T-cell (primary cell): ENCODE measurements around the gene PIGT. TPM values are rescaled to one million over a fixed set of nuclear protein-coding genes. Genes with fewer than 3 reads are reported as not detected.

Source experiments
- ATAC-seq, 4 experiments: fragments of 200-7000 bp in 3 of 4; fragments of 150-1000 bp in 1 of 4; cut with Tn5 transposase; replicated peaks in 1 of 4; 1 replicate in 3 of 4; 2 replicates in 1 of 4; pipeline ENCODE4 v1.10.0; 2021; ENCODE audit warnings: moderate library complexity in 3 of 4, mild to moderate bottlenecking in 2 of 4, moderate number of reproducible peaks in 1 of 4
- CTCF ChIA-PET, 2 donors: fragments of 300-600 bp; sonication (Branson Sonifier 250); formaldehyde crosslinking; loops; one replicate each; lab custom pipeline; 2022; ENCODE audit warnings: antibody characterized with exemption in 2 of 2; lab: Charles Lee
- POLR2A ChIA-PET, 2 donors: fragments of 300-600 bp; sonication (Branson Sonifier 250); formaldehyde crosslinking; loops; one replicate each; lab custom pipeline; 2022; ENCODE audit warnings: antibody characterized with exemption in 2 of 2; lab: Charles Lee
- DNase-seq, 35 experiments: peaks; one replicate each; pipeline versions ENCODE4 v3.0.0 to v3.0.0-alpha.2; 2013 to 2023
- H3K27ac ChIP-seq: one replicate; pipeline ENCODE4 v1.5.1; 2013; ENCODE audit warnings: low read length
- H3K27me3 ChIP-seq, 2 experiments: replicated peaks in 1 of 2; 1 replicate in 1 of 2; 2 replicates in 1 of 2; pipeline versions ENCODE4 v1.6.1 to v1.7.0; 2013; ENCODE audit warnings: low read length in 1 of 2, mixed read lengths in 1 of 2; ENCODE audit not compliant: control insufficient read depth in 2 of 2, insufficient read depth in 2 of 2; ENCODE audit errors: extremely low read depth in 1 of 2
- H3K36me3 ChIP-seq, 2 donors: 1 replicate in 1 of 2; 2 replicates in 1 of 2; pipeline versions ENCODE4 v1.6.1 to v1.7.0; 2013; ENCODE audit warnings: low read length in 1 of 2; ENCODE audit not compliant: control insufficient read depth in 2 of 2, insufficient read depth in 1 of 2; ENCODE audit errors: extremely low read depth in 1 of 2
- H3K4me1 ChIP-seq, 2 experiments: 1 replicate in 1 of 2; 2 replicates in 1 of 2; pipeline versions ENCODE4 v1.6.1 to v1.7.0; 2013; ENCODE audit warnings: low read length in 2 of 2, mixed read lengths in 1 of 2; ENCODE audit not compliant: insufficient read depth in 2 of 2, control insufficient read depth in 1 of 2; ENCODE audit errors: extremely low read depth in 1 of 2
- H3K4me3 ChIP-seq, 2 donors: 1 replicate in 1 of 2; 2 replicates in 1 of 2; pipeline versions ENCODE4 v1.5.1 to v1.7.0; 2013; ENCODE audit warnings: mild to moderate bottlenecking in 2 of 2, low read length in 1 of 2, moderate library complexity in 1 of 2; ENCODE audit not compliant: control insufficient read depth in 1 of 2; ENCODE audit errors: extremely low read depth in 1 of 2
- H3K9me3 ChIP-seq: 2 replicates; pipeline ENCODE4 v1.7.0; 2013
- H3K27ac Mint-ChIP-seq, 2 donors: one replicate each; pipeline ENCODE4 v1.8.0; 2020 to 2021; ENCODE audit warnings: mild to moderate bottlenecking in 2 of 2, mixed read lengths in 2 of 2
- H3K27me3 Mint-ChIP-seq, 2 donors: one replicate each; pipeline ENCODE4 v1.8.0; 2021 to 2022; ENCODE audit warnings: mixed read lengths in 2 of 2
- H3K36me3 Mint-ChIP-seq: one replicate; pipeline ENCODE4 v1.8.0; 2021; ENCODE audit warnings: mixed read lengths
- H3K4me1 Mint-ChIP-seq, 3 donors: one replicate each; pipeline ENCODE4 v1.8.0; 2020 to 2022; ENCODE audit warnings: mixed read lengths in 3 of 3, mild to moderate bottlenecking in 1 of 3
- H3K4me3 Mint-ChIP-seq, 3 donors: one replicate each; pipeline ENCODE4 v1.8.0; 2020 to 2022; ENCODE audit warnings: mild to moderate bottlenecking in 3 of 3, mixed read lengths in 3 of 3, moderate library complexity in 3 of 3
- H3K9me3 Mint-ChIP-seq, 3 donors: one replicate each; pipeline ENCODE4 v1.8.0; 2020 to 2022; ENCODE audit warnings: mixed read lengths in 3 of 3
- WGBS: methylation state at CpG from one replicate; pipeline ENCODE4 v1.1.5; 2013; ENCODE audit warnings: missing lambda C conversion rate; ENCODE audit not compliant: insufficient coverage; 5-methylcytosine and 5-hydroxymethylcytosine counted together
- total RNA-seq, 35 experiments: library from RNA in 6 of 35; stranded (reverse) in 6 of 35; fragments of 120-200 nt in 1 of 35; gene quantifications; one replicate each; pipeline versions ENCODE4 v1.2.1 to v1.2.4 and lab custom pipeline; 2013 to 2026

Gene PIGT
- total RNA-seq, 5 donors from 2014 or later (not counting 1 experiment from before 2014, with no cell fraction given), result 76.6 to 140 (median 79.4) TPM

- H3K4me3 ChIP-seq, result peak overlapping the region; percentile 50 to 83
- WGBS, result 7% methylated on average over 29 of the region's 33 CpGs
- H3K4me3 Mint-ChIP-seq, result peak overlapping the region; percentile 80 to 82 (median 81)
- H3K27me3 ChIP-seq, result no peaks in the 10 kb centered on the region
- H3K9me3 Mint-ChIP-seq, result no peaks in the 10 kb centered on the region
- peak overlapping the region; percentile 27 to 74 for H3K27ac Mint-ChIP-seq
- peaks cover 7 to 23% (median 11%) of the 10 kb centered on the region in 3 donors for H3K4me1 Mint-ChIP-seq
- ChIA-PET CTCF (interaction anchor here (0.6 to 4.5 kb wide), 36 partner anchors 13 to 334 kb away, joined by 3 to 95 read pairs (median 5); partner anchors contain the start of genes PIGT (in 2 of the 2) and SYS1 (in 1 of the 2)), POLR2A (interaction anchor here (0.6 to 1.6 kb wide), 5 partner anchors 63 to 1929 kb away, joined by 3 to 4 read pairs (median 4); partner anchors contain the start of gene SYS1 (in 2 of the 2))
- H3K4me1 ChIP-seq, result peaks cover 4 to 18% of the 10 kb centered on the region in 2 experiments
- peaks cover 9% of the 10 kb centered on the region for H3K36me3 Mint-ChIP-seq
- DNase-seq, result peak; percentile 63 to 93 (median 81)
- H3K36me3 ChIP-seq, result no peaks in the 10 kb centered on the region
- H3K9me3 ChIP-seq, result no peaks in the 10 kb centered on the region
- no peaks in the 10 kb centered on the region for H3K27me3 Mint-ChIP-seq
- H3K27ac ChIP-seq, result no peak overlapping the region
- ATAC-seq, result peak; percentile 98 to 99 (median 99)
Measured at GRCh38 chr20:45436732-45437485, 21.0 kb downstream of the PIGT start.

DNA sequence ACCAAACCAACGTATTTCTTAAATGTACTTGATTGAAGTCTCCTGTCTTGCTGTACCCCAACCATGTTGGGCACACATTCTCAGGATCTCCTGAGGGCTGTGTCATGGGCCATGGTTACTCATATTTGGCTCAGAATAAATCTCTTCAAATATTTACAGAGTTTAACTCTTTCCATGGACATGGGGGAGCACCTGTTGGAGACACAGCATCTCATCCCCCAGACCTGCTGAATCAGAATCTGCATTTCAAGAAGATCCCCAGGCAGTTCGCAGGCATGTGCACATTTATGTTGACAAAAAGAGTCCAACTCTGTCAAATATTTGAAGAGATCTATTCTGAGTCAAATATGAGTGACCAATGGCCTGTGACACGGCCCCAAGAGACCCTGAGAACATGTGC lies 24.5 kb downstream of the PIGT start:
- Mint-ChIP-seq H3K27me3 (peaks cover 3% of the 10 kb centered on the region in 2 donors), H3K4me3 (no peak overlapping the region), H3K36me3 (no peaks in the 10 kb centered on the region), H3K9me3 (no peaks in the 10 kb centered on the region), H3K27ac (no peak overlapping the region), H3K4me1 (peaks cover 27 to 31% (median 30%) of the 10 kb centered on the region in 3 donors)
- Histone ChIP-seq H3K36me3 (no peaks in the 10 kb centered on the region), H3K27ac (no peak overlapping the region), H3K27me3 (no peaks in the 10 kb centered on the region), H3K9me3 (no peaks in the 10 kb centered on the region), H3K4me1 (peaks cover 10 to 20% of the 10 kb centered on the region in 2 experiments), H3K4me3 (no peak overlapping the region)
- CTCF ChIA-PET, result interaction anchor here (0.7 to 1.4 kb wide), 6 partner anchors 9 to 146 kb away, joined by 3 to 4 read pairs (median 3); partner anchors contain the start of gene SYS1 (in 1 of the 2)
- POLR2A ChIA-PET, result no interaction called here
- no peak for ATAC-seq
- 93% methylated on average over 2 of the region's 3 CpGs for WGBS
- DNase-seq, result no peak

GRCh38 chr20:45440891-45441685 lies 25.1 kb downstream of the PIGT start:
- Histone ChIP-seq H3K9me3 (no peaks in the 10 kb centered on the region), H3K4me1 (peaks cover 10 to 20% of the 10 kb centered on the region in 2 experiments), H3K27me3 (peaks cover 0 to 4% of the 10 kb centered on the region in 2 experiments), H3K36me3 (no peaks in the 10 kb centered on the region), H3K27ac (no peak overlapping the region), H3K4me3 (no peak overlapping the region)
- Mint-ChIP-seq H3K27ac (no peak overlapping the region), H3K9me3 (no peaks in the 10 kb centered on the region), H3K4me3 (no peak overlapping the region), H3K4me1 (peaks cover 34 to 35% (median 35%) of the 10 kb centered on the region in 3 donors), H3K27me3 (peaks cover 4 to 10% of the 10 kb centered on the region in 2 donors), H3K36me3 (no peaks in the 10 kb centered on the region)
- whole genome bisulfite sequencing, result 86% methylated on average over 1 of the region's 5 CpGs
- POLR2A ChIA-PET, result no interaction called here
- DNase-seq (no peak), ATAC-seq (no peak)
- CTCF ChIA-PET, result interaction anchor here in 1 of 2 donors (1.0 to 1.4 kb wide), 2 partner anchors 78 to 122 kb away, joined by 3 read pairs; partner anchors contain the start of gene SYS1

DNA sequence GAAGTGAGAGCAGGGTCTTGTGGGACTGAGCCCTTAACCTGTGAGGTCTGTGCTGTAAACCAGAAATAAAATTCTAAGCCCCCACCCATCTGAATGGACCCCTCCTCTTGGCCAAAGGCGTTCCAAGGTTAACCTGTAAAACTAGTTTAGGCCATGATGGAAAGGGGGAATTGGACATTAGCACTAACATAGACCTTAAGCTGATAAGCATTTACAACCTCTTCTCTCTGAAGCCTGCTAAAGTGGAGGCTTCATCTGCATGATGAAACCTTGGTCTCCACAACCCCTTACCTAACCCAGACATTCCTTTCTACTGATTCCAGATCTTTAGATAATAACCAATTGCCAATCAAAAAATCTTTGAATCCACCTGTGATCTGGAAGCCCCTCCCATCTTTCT lies 25.8 kb downstream of the PIGT start:
- ChIA-PET CTCF (no interaction called here), POLR2A (no interaction called here)
- Mint-ChIP-seq H3K27ac (no peak overlapping the region), H3K36me3 (no peaks in the 10 kb centered on the region), H3K4me3 (no peak overlapping the region), H3K4me1 (peaks cover 30 to 33% (median 31%) of the 10 kb centered on the region in 3 donors), H3K27me3 (peaks cover 4 to 13% of the 10 kb centered on the region in 2 donors), H3K9me3 (no peaks in the 10 kb centered on the region)
- Histone ChIP-seq H3K4me1 (peaks cover 8 to 17% of the 10 kb centered on the region in 2 experiments), H3K27me3 (peaks cover 0 to 8% of the 10 kb centered on the region in 2 experiments), H3K36me3 (no peaks in the 10 kb centered on the region), H3K27ac (no peak overlapping the region), H3K9me3 (no peaks in the 10 kb centered on the region), H3K4me3 (no peak overlapping the region)
- ATAC-seq (no peak), DNase-seq (no peak)
- WGBS, result no CpG with 5 or more reads among the region's 1 CpG

GRCh38 chr20:45444050-45444449 lies 28.1 kb downstream of the PIGT start:
- no peaks in the 10 kb centered on the region for H3K9me3 Mint-ChIP-seq
- H3K9me3 ChIP-seq, result no peaks in the 10 kb centered on the region
- ChIA-PET CTCF (interaction anchor here (0.6 to 1.3 kb wide), 2 partner anchors 37 to 81 kb away, joined by 3 to 4 read pairs; partner anchors contain the start of gene SYS1 (in 1 of the 2)), POLR2A (no interaction called here)
- no peak overlapping the region for H3K27ac Mint-ChIP-seq
- DNase-seq (peak in 23 of 35 experiments; percentile 12 to 55 (median 22)), ATAC-seq (peak; percentile 54 to 94 (median 82))
- no peak overlapping the region for H3K27ac ChIP-seq
- H3K27me3 Mint-ChIP-seq, result peaks cover 4 to 13% of the 10 kb centered on the region in 2 donors
- peaks cover 6 to 12% of the 10 kb centered on the region in 2 experiments for H3K4me1 ChIP-seq
- peaks cover 25 to 29% (median 26%) of the 10 kb centered on the region in 3 donors for H3K4me1 Mint-ChIP-seq
- H3K4me3 Mint-ChIP-seq, result peak overlapping the region in 1 of 3 donors; percentile 26
- H3K27me3 ChIP-seq, result peaks cover 0 to 18% of the 10 kb centered on the region in 2 experiments
- H3K36me3 Mint-ChIP-seq, result peaks cover 5% of the 10 kb centered on the region
- no peaks in the 10 kb centered on the region for H3K36me3 ChIP-seq
- H3K4me3 ChIP-seq, result no peak overlapping the region
